HepG2 (cell line): ENCODE measurements around the gene PLA2G4C. TPM values are rescaled to one million over a fixed set of nuclear protein-coding genes. Genes with fewer than 3 reads are reported as not detected.

Source experiments
- ATAC-seq: fragments of 200-7000 bp; cut with Tn5 transposase; 3 replicates; pipeline ENCODE4 v1.9.1; 2020; ENCODE audit warnings: mild to moderate bottlenecking, moderate library complexity
- BruUV-seq: library from RNA; stranded (reverse); fragments of 400-500 nt; replicated peaks from 2 replicates; lab custom pipeline; 2021; lab: Mats Ljungman, UMichigan
- CTCF ChIA-PET: fragments of 300-600 bp; formaldehyde crosslinking; extraction: SDS; loops from one replicate; lab custom pipeline; 2021; ENCODE audit warnings: low total read pairs, inconsistent platforms, low intra/inter-chr PET ratio; lab: Yijun Ruan, JAX
- POLR2A ChIA-PET: fragments of 350-600 bp; sonication (Branson Sonifier 250); formaldehyde crosslinking; loops from one replicate; lab custom pipeline; 2020; ENCODE audit warnings: antibody characterized with exemption, inconsistent platforms; lab: Yijun Ruan, JAX
- DNase-seq: peaks from one replicate; pipeline ENCODE4 v3.0.0-alpha.2; 2015; ENCODE audit warnings: low spot score
- FAIRE-seq: peaks from 3 replicates; lab custom pipeline; 2011; peaks lifted over from hg19 to GRCh38; lab: Jason Lieb, UNC
- H2AFZ ChIP-seq: one replicate; pipeline ENCODE4 v1.6.1; 2011; ENCODE audit warnings: low read length, inconsistent platforms
- H3K27ac ChIP-seq: fragments of 300-600 bp; 3 replicates; pipeline ENCODE4 v1.8.0; 2011; ENCODE audit warnings: mixed run types, mild to moderate bottlenecking, mixed read lengths, low read length, inconsistent platforms; ENCODE audit not compliant: insufficient read depth; ENCODE audit errors: extremely low read length
- H3K27me3 ChIP-seq, 2 experiments: fragments of 200-600 bp in 1 of 2; 2 replicates in 1 of 2; 3 replicates in 1 of 2; pipeline versions ENCODE4 v1.6.0 to v1.8.0; 2011; ENCODE audit warnings: low read length in 2 of 2, mild to moderate bottlenecking in 2 of 2, moderate library complexity in 2 of 2, inconsistent platforms in 1 of 2; ENCODE audit not compliant: insufficient read depth in 2 of 2, control insufficient read depth in 1 of 2
- H3K36me3 ChIP-seq, 2 experiments: fragments of 200-600 bp in 1 of 2; replicated peaks in 1 of 2; 2 replicates in 1 of 2; 3 replicates in 1 of 2; pipeline versions ENCODE4 v1.5.1 to v1.8.0; 2011; ENCODE audit warnings: low read length in 2 of 2, inconsistent platforms in 1 of 2; ENCODE audit not compliant: insufficient read depth in 2 of 2, control insufficient read depth in 1 of 2
- H3K4me1 ChIP-seq: 2 replicates; pipeline ENCODE4 v1.5.1; 2012; ENCODE audit warnings: low read length, inconsistent platforms; ENCODE audit not compliant: insufficient read depth
- H3K4me2 ChIP-seq: 2 replicates; pipeline ENCODE4 v1.6.0; 2011; ENCODE audit warnings: low read depth, low read length, inconsistent platforms
- H3K4me3 ChIP-seq, 3 experiments: fragments of 200-600 bp in 1 of 3; sonication (generic), shearing (Covaris generic) in 1 of 3; replicated peaks in 1 of 3; 2 replicates each; pipeline ENCODE4 v1.5.1; 2011 to 2016; ENCODE audit warnings: low read length in 3 of 3, inconsistent platforms in 2 of 3, low read depth in 2 of 3, mild to moderate bottlenecking in 2 of 3, control low read depth in 1 of 3, mixed read lengths in 1 of 3; ENCODE audit not compliant: insufficient read depth in 1 of 3
- H3K79me2 ChIP-seq: one replicate; pipeline ENCODE4 v1.6.1; 2011; ENCODE audit warnings: low read length, inconsistent platforms; ENCODE audit not compliant: insufficient read depth
- H3K9ac ChIP-seq: 2 replicates; pipeline ENCODE4 v1.6.0; 2011; ENCODE audit warnings: mild to moderate bottlenecking, low read depth, low read length, inconsistent platforms; ENCODE audit not compliant: insufficient read depth
- H3K9me3 ChIP-seq: 2 replicates; pipeline ENCODE4 v1.5.1; 2012; ENCODE audit warnings: mild to moderate bottlenecking, low read length
- H4K20me1 ChIP-seq: 2 replicates; pipeline ENCODE4 v1.6.0; 2011; ENCODE audit warnings: inconsistent platforms, mild to moderate bottlenecking, low read length, moderate library complexity; ENCODE audit not compliant: insufficient read depth
- BRD4 ChIP-seq: sonication (generic); formaldehyde crosslinking; IDR thresholded peaks from 2 replicates; pipeline ENCODE4 v1.4.0; 2020; ENCODE audit warnings: missing genetic modification reagents
- ISL2 ChIP-seq: sonication (generic); formaldehyde crosslinking; IDR thresholded peaks from 2 replicates; pipeline ENCODE4 v1.5.0; 2020; ENCODE audit warnings: missing genetic modification reagents
- NCOA1 ChIP-seq: sonication (generic); formaldehyde crosslinking; IDR thresholded peaks from 2 replicates; pipeline ENCODE4 v1.9.0; 2021; ENCODE audit warnings: missing genetic modification reagents
- PPARG ChIP-seq: conservative IDR thresholded peaks from 2 replicates; pipeline ENCODE4 v1.6.1; 2016; ENCODE audit warnings: missing biosample characterization, missing genetic modification reagents
- SRSF1 ChIP-seq: fragments of 200-400 bp; formaldehyde crosslinking; optimal IDR thresholded peaks from 2 replicates; pipeline ENCODE3; 2017; ENCODE audit warnings: mild to moderate bottlenecking, low read depth, low read length, moderate library complexity
- ZFP90 ChIP-seq: sonication (generic); formaldehyde crosslinking; IDR thresholded peaks from 2 replicates; pipeline ENCODE4 v1.8.0; 2022; ENCODE audit warnings: missing genetic modification reagents, mild to moderate bottlenecking, inconsistent platforms, borderline replicate concordance
- ZNF281 ChIP-seq: sonication (generic); formaldehyde crosslinking; IDR thresholded peaks from 2 replicates; pipeline ENCODE4 v1.4.0; 2020; ENCODE audit warnings: missing genetic modification reagents, borderline replicate concordance
- ZNF646 ChIP-seq: sonication (generic); formaldehyde crosslinking; IDR thresholded peaks from 2 replicates; pipeline ENCODE4 v1.9.0; 2021; ENCODE audit warnings: mild to moderate bottlenecking, missing genetic modification reagents
- WGBS: methylation state at CpG from one replicate; pipeline ENCODE4 v1.1.6; 2017; ENCODE audit warnings: low lambda C conversion rate; 5-methylcytosine and 5-hydroxymethylcytosine counted together
- in situ Hi-C: cut with HindIII; loops from 2 replicates; pipeline ENCODE4 v1.10.0; 2017; ENCODE audit warnings: low pct_unique_long_range_greater_than_20kb; ENCODE audit not compliant: extremely low pct_ligation_motif_present
- intact Hi-C: fragments of 100-400 bp; cut with micrococcal nuclease; formaldehyde crosslinking; loops from one replicate; pipeline ENCODE4 v1.10.0; 2022; ENCODE audit not compliant: unreplicated experiment
- polyA plus RNA-seq, 8 experiments: library from polyadenylated mRNA; depleted of rRNA in 3 of 8; stranded (reverse) in 7 of 8; unstranded in 1 of 8; fragments of >200 nt; fragmentation: Illumina TruSeq in 4 of 8; extraction: Trizol in 4 of 8; gene quantifications; 2 replicates each; pipeline versions ENCODE4 v1.2.1 to v1.2.3, GENCODE V29; 2011 to 2016; ENCODE audit warnings: low read depth in 4 of 8, missing spikeins in 1 of 8, mixed read lengths in 1 of 8; ENCODE audit not compliant: insufficient read depth in 1 of 8
- total RNA-seq, 5 experiments: library from RNA; depleted of rRNA; stranded (reverse); fragments of >200 nt; fragmentation: Illumina TruSeq; extraction: Trizol; gene quantifications; 2 replicates each; pipeline ENCODE4 v1.2.3, GENCODE V29; 2016; ENCODE audit warnings: low read depth in 1 of 5

PLA2G4C gene
- total and polyA plus RNA-seq, 2 of the 13 experiments (the other 11 are each of a cell fraction or from before 2014, with no cell fraction given): 1.6 to 1.7 TPM

- WGBS: 5% methylated on average over 2 of the region's 2 CpGs
- BruUV-seq: no TSS peak
Measured at GRCh38 chr19:48036765-48037164, 73.9 kb downstream of the PLA2G4C start.

More at GRCh38 chr19:48036765-48037164, 73.9 kb downstream of the PLA2G4C start:
- Histone ChIP-seq H3K4me1 (no peaks in the 10 kb centered on the region), H3K79me2 (no peaks in the 10 kb centered on the region), H3K27ac (no peak overlapping the region), H2AFZ (no peak overlapping the region), H3K4me2 (no peak overlapping the region), H3K36me3 (no peaks in the 10 kb centered on the region), H3K4me3 (no peak overlapping the region), H3K9me3 (peaks cover 8% of the 10 kb centered on the region), H3K9ac (no peak overlapping the region), H3K27me3 (peaks cover 0 to 27% of the 10 kb centered on the region in 2 experiments), H4K20me1 (no peaks in the 10 kb centered on the region)
- intact Hi-C loops (no loop called here), in situ Hi-C loops (no loop called here)
- POLR2A ChIA-PET: no interaction called here
- DNase-seq (no peak), FAIRE-seq (no peak), ATAC-seq (no peak)
- CTCF ChIA-PET: no interaction called here
- TF ChIP-seq SRSF1 (no peak), PPARG (CRISPR knock-in tag) (no peak), ISL2 (CRISPR knock-in tag) (no peak), ZNF281 (CRISPR knock-in tag) (no peak), NCOA1 (CRISPR knock-in tag) (no peak), ZFP90 (no peak), ZNF646 (CRISPR knock-in tag) (no peak), BRD4 (CRISPR knock-in tag) (no peak)
